Endodermal cell (in vitro differentiated cells): Measurements from ENCODE around the gene OR13C8. TPM values are rescaled to one million over a fixed set of nuclear protein-coding genes. Genes with fewer than 3 reads are reported as not detected.
"Not testable (repeated sequence)": the region's sequence is repeated elsewhere in the genome, so short reads cannot be mapped to it uniquely, and the experiment has no call there.

Experiments used
- DNase-seq: peaks from one replicate; pipeline ENCODE4 v3.0.0-alpha.2; 2017
- H3K27ac ChIP-seq: 2 replicates; pipeline ENCODE4 v1.5.1; 2013; ENCODE audit warnings: mild to moderate bottlenecking, low read depth, low read length, moderate library complexity
- H3K27me3 ChIP-seq: 2 replicates; pipeline ENCODE4 v1.6.1; 2013; ENCODE audit warnings: mild to moderate bottlenecking, low read length, moderate library complexity; ENCODE audit not compliant: insufficient read depth, control insufficient read depth, poor library complexity, severe bottlenecking
- H3K36me3 ChIP-seq: 2 replicates; pipeline ENCODE4 v1.7.0; 2013; ENCODE audit warnings: mild to moderate bottlenecking, low read length, moderate library complexity; ENCODE audit not compliant: control insufficient read depth, insufficient read depth
- H3K4me1 ChIP-seq: one replicate; pipeline ENCODE4 v1.7.0; 2013; ENCODE audit warnings: low read length; ENCODE audit not compliant: control insufficient read depth, insufficient read depth
- H3K4me3 ChIP-seq: 2 replicates; pipeline ENCODE4 v1.5.1; 2013; ENCODE audit warnings: mild to moderate bottlenecking, low read length, moderate library complexity
- H3K9ac ChIP-seq: 2 replicates; pipeline ENCODE4 v1.6.1; 2013; ENCODE audit warnings: mild to moderate bottlenecking, low read length, moderate library complexity; ENCODE audit not compliant: poor library complexity, severe bottlenecking; ENCODE audit errors: extremely low read depth
- H3K9me3 ChIP-seq: 2 replicates; pipeline ENCODE4 v1.6.1; 2013; ENCODE audit warnings: mild to moderate bottlenecking, low read length, moderate library complexity; ENCODE audit not compliant: control insufficient read depth
- H3K27ac Mint-ChIP-seq: 2 replicates; pipeline ENCODE4 v1.8.0; 2020; ENCODE audit warnings: mixed read lengths
- H3K27me3 Mint-ChIP-seq: 2 replicates; pipeline ENCODE4 v1.8.0; 2021; ENCODE audit warnings: mild to moderate bottlenecking, mixed read lengths; ENCODE audit not compliant: insufficient read depth
- H3K36me3 Mint-ChIP-seq: 2 replicates; pipeline ENCODE4 v1.8.0; 2020; ENCODE audit warnings: low read depth, mixed read lengths
- H3K4me1 Mint-ChIP-seq: 2 replicates; pipeline ENCODE4 v1.8.0; 2020; ENCODE audit warnings: mixed read lengths
- H3K4me3 Mint-ChIP-seq: 2 replicates; pipeline ENCODE4 v1.8.0; 2020; ENCODE audit warnings: mild to moderate bottlenecking, moderate library complexity, mixed read lengths
- H3K9me3 Mint-ChIP-seq: 2 replicates; pipeline ENCODE4 v1.8.0; 2020; ENCODE audit warnings: mild to moderate bottlenecking, mixed read lengths
- WGBS, 2 experiments: methylation state at CpG; one replicate each; pipeline versions ENCODE4 v1.1.5 to v1.1.7; 2013; ENCODE audit warnings: missing lambda C conversion rate in 2 of 2, mixed read lengths in 1 of 2; ENCODE audit not compliant: insufficient coverage in 1 of 2, insufficient read length in 1 of 2; 5-methylcytosine and 5-hydroxymethylcytosine counted together
- long read RNA-seq, 4 experiments: library from polyadenylated mRNA in 2 of 4; library from RNA in 1 of 4; library from capped mRNA in 1 of 4; stranded (forward) in 3 of 4; unstranded in 1 of 4; transcript quantifications; one replicate each; pipeline ENCODE4 v2.0.0, GENCODE V29; 2020 to 2021; ENCODE audit warnings: inconsistent platforms in 1 of 4
- polyA plus RNA-seq, 2 experiments: library from polyadenylated mRNA; stranded (reverse); fragments of 50-300 nt; gene quantifications; one replicate each; pipeline ENCODE4 v1.2.3, GENCODE V29; 2013
- total RNA-seq, 2 donors: library from RNA; stranded (reverse); fragmentation: NEBNext Ultra II Directional in 1 of 2; extraction: Animal tissue kit (Norgen Biotek cat#: 25700) in 1 of 2; gene quantifications; 2 replicates in 1 of 2; 3 replicates in 1 of 2; pipeline ENCODE4 v1.2.1, GENCODE V29; 2021
- TF ChIP-seq, protein P1 (sequence below): fragments of 200-600 bp; sonication (generic); conservative IDR thresholded peaks from 2 replicates; pipeline ENCODE4 v1.5.0; 2021; ENCODE audit warnings: antibody characterized with exemption, mild to moderate bottlenecking

Gene OR13C8, protein sequence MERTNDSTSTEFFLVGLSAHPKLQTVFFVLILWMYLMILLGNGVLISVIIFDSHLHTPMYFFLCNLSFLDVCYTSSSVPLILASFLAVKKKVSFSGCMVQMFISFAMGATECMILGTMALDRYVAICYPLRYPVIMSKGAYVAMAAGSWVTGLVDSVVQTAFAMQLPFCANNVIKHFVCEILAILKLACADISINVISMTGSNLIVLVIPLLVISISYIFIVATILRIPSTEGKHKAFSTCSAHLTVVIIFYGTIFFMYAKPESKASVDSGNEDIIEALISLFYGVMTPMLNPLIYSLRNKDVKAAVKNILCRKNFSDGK
- not detected for total RNA-seq
- not detected for polyA plus RNA-seq (2013, experiment 1 of 2)
- polyA plus RNA-seq (2013, experiment 2 of 2) = not detected
- long read RNA-seq, experiment 1 = 0 reads
- long read RNA-seq, experiment 2 = 0 reads
- long read RNA-seq, experiment 3 = 0 reads
- long read RNA-seq, experiment 4 = 0 reads

DNA sequence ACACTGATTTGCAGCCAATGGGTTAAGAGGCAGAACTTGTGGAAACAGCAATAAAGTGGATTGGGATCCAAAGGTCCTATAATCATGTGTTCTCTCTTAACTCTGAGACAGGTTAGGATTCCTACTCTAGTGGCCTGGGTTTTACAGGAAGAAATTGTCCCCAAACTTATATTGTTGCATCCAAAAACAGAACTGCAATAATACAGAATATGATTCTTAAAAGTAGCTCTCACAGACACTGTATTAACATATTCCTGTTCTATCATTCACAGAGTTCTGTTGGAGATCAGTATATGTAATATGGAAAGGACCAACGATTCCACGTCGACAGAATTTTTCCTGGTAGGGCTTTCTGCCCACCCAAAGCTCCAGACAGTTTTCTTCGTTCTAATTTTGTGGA is at the start of gene OR13C8:
TSS of gene OR13C8 (plus strand) at position 301 of the 400 bp plus-strand sequence. CDS start at position 301, 0 bp downstream.
- TF ChIP-seq, protein P1, sequence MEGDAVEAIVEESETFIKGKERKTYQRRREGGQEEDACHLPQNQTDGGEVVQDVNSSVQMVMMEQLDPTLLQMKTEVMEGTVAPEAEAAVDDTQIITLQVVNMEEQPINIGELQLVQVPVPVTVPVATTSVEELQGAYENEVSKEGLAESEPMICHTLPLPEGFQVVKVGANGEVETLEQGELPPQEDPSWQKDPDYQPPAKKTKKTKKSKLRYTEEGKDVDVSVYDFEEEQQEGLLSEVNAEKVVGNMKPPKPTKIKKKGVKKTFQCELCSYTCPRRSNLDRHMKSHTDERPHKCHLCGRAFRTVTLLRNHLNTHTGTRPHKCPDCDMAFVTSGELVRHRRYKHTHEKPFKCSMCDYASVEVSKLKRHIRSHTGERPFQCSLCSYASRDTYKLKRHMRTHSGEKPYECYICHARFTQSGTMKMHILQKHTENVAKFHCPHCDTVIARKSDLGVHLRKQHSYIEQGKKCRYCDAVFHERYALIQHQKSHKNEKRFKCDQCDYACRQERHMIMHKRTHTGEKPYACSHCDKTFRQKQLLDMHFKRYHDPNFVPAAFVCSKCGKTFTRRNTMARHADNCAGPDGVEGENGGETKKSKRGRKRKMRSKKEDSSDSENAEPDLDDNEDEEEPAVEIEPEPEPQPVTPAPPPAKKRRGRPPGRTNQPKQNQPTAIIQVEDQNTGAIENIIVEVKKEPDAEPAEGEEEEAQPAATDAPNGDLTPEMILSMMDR = no peak
- 80 to 82% methylated on average over 1 to 4 of the region's 4 CpGs for WGBS, 2 experiments
- H3K9ac ChIP-seq = no peak within 1 kb of the TSS
- H3K27me3 ChIP-seq = no peaks in the 10 kb centered on the region
- H3K27ac Mint-ChIP-seq = no peak within 1 kb of the TSS
- peaks cover 5% of the 10 kb centered on the region for H3K9me3 ChIP-seq
- H3K27me3 Mint-ChIP-seq = no peaks in the 10 kb centered on the region
- no peak within 1 kb of the TSS for H3K4me3 Mint-ChIP-seq
- no peak for DNase-seq
- H3K9me3 Mint-ChIP-seq = peaks cover 5% of the 10 kb centered on the region
- H3K4me1 Mint-ChIP-seq = no peaks in the 10 kb centered on the region
- no peaks in the 10 kb centered on the region for H3K36me3 Mint-ChIP-seq
- no peak within 1 kb of the TSS for H3K4me3 ChIP-seq
- H3K27ac ChIP-seq = no peak within 1 kb of the TSS
- H3K36me3 ChIP-seq = no peaks in the 10 kb centered on the region
- no peaks in the 10 kb centered on the region for H3K4me1 ChIP-seq

DNA sequence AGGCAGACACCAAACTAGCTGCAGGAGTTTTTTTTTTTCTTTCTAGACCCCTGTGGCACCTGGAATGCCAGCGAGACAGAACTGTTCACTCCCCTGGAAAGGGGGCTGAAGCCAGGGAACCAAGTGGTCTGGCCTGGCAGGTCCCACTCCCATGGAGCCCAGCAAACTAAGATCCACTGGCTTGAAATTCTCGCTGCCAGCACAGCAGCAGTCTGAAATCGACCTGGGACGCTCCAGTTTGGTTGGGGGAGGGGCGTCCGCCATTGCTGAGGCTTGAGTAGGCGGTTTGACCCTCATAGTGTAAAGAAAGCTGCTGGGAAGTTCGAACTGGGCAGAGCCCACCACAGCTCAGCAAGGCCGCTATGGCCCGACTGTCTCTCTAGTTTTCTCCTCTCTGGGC is 48.7 kb upstream of the OR13C8 start:
- H3K27ac Mint-ChIP-seq = not testable (repeated sequence)
- 85 to 87% methylated on average over 8 to 10 of the region's 10 CpGs for WGBS, 2 experiments

DNA sequence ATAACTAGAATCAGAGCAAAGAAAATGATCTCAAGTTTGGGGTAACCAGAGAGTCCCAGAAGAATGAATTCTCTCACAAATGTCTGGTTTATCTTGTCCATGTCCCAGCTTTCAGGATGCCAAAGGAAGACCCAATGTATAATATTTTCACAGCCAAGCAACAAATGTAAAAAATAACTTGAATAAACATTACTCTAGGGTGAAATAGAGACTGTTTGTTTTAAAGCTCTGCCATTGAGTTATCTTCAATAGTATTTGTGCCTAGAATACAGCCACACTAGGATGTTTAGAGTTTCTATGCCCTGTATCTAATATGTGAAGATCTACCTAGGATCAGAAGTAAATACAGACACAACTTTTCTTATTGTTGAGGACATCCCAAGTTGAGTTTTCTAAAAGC is 41.9 kb upstream of the OR13C8 start, which contains the start of gene OR13C4:
TSS of gene OR13C4 (minus strand) at position 101 of the 400 bp plus-strand sequence. CDS start at position 101, 0 bp downstream.
- H3K9ac ChIP-seq = no peak within 1 kb of the TSS
- Mint-ChIP-seq H3K36me3 (no peaks in the 10 kb centered on the region), H3K27me3 (no peaks in the 10 kb centered on the region), H3K4me3 (no peak within 1 kb of the TSS), H3K27ac (no peak within 1 kb of the TSS), H3K4me1 (no peaks in the 10 kb centered on the region), H3K9me3 (peaks cover 13% of the 10 kb centered on the region)
- no peak within 1 kb of the TSS for H3K4me3 ChIP-seq
- DNase-seq = no peak
- H3K27me3 ChIP-seq = no peaks in the 10 kb centered on the region
- no peaks in the 10 kb centered on the region for H3K9me3 ChIP-seq
- no peaks in the 10 kb centered on the region for H3K36me3 ChIP-seq
- TF ChIP-seq, protein P1 = no peak
- H3K4me1 ChIP-seq = no peaks in the 10 kb centered on the region
- no peak within 1 kb of the TSS for H3K27ac ChIP-seq

More for the DNA sequence above, 48.7 kb upstream of the OR13C8 start:
- not testable (repeated sequence) for H3K27me3 ChIP-seq, H3K27me3 Mint-ChIP-seq, H3K27ac ChIP-seq, H3K4me3 Mint-ChIP-seq, DNase-seq, H3K9ac ChIP-seq, H3K36me3 Mint-ChIP-seq, H3K36me3 ChIP-seq, H3K9me3 ChIP-seq, H3K4me1 Mint-ChIP-seq, H3K4me3 ChIP-seq, H3K4me1 ChIP-seq
- H3K9me3 Mint-ChIP-seq = peaks cover 11% of the 10 kb centered on the region
